Fibroblast of villous mesenchyme (primary cell): ENCODE measurements around the gene GPR161. TPM values are rescaled to one million over a fixed set of nuclear protein-coding genes. Genes with fewer than 3 reads are reported as not detected.

Experiments
- DNase-seq: peaks from one replicate; pipeline ENCODE4 v3.0.0-alpha.2; 2010; ENCODE audit warnings: low read depth
- H3K4me3 ChIP-seq: 2 replicates; pipeline ENCODE4 v1.5.1; 2011; ENCODE audit warnings: low read depth, mild to moderate bottlenecking, low read length
- CTCF ChIP-seq: IDR thresholded peaks from 2 replicates; pipeline ENCODE4 v1.5.1; 2012; ENCODE audit warnings: low read depth, mild to moderate bottlenecking, low read length; ENCODE audit not compliant: insufficient read depth
- total RNA-seq: library from RNA; depleted of rRNA; stranded (reverse); fragments of >200 nt; gene quantifications from 2 replicates; pipeline ENCODE4 v1.2.3, GENCODE V29; 2012

The GPR161 gene
- total RNA-seq, 1 donor = 13.0 TPM

- TF ChIP-seq CTCF = no peak
- DNase-seq = no peak
- no peak overlapping the region for H3K4me3 ChIP-seq
Observed at GRCh38 chr1:168148916-168149315, 12.2 kb upstream of the GPR161 start.

GRCh38 chr1:168146626-168147025 lies 9.9 kb upstream of the GPR161 start:
- no peak overlapping the region for H3K4me3 ChIP-seq
- TF ChIP-seq CTCF = no peak
- DNase-seq = no peak

- H3K4me3 ChIP-seq = no peak overlapping the region
- no peak for DNase-seq
- no peak for TF ChIP-seq CTCF
Observed at GRCh38 chr1:168146160-168146539, 9.4 kb upstream of the GPR161 start.

- no peak overlapping the region for H3K4me3 ChIP-seq
- peak; percentile 83 for DNase-seq
- peak; percentile 99 for TF ChIP-seq CTCF
Observed at GRCh38 chr1:168145184-168146159, 8.7 kb upstream of the GPR161 start.

- no peak for DNase-seq
Observed at GRCh38 chr1:168141871-168142385, 5.2 kb upstream of the GPR161 start.

GRCh38 chr1:168139070-168139469 lies 2.3 kb upstream of the GPR161 start:
- no peak for DNase-seq
- no peak for TF ChIP-seq CTCF
- H3K4me3 ChIP-seq = no peak overlapping the region

More at GRCh38 chr1:168141871-168142385, 5.2 kb upstream of the GPR161 start:
- H3K4me3 ChIP-seq = no peak overlapping the region
- TF ChIP-seq CTCF = no peak
